B cell (primary cell): ENCODE measurements around the gene DNAL1. TPM values are rescaled to one million over a fixed set of nuclear protein-coding genes. Genes with fewer than 3 reads are reported as not detected.

ENCODE experiments used
- ATAC-seq: fragments of 200-7000 bp; cut with Tn5 transposase; one replicate; pipeline ENCODE4 v1.10.0; 2021; ENCODE audit warnings: low read depth, mild to moderate bottlenecking, moderate number of reproducible peaks, moderate library complexity
- CTCF ChIA-PET: fragments of 350-600 bp; sonication (Branson Sonifier 250); formaldehyde crosslinking; loops from one replicate; lab custom pipeline; 2021; ENCODE audit warnings: antibody characterized with exemption, inconsistent platforms; lab: Charles Lee
- POLR2A ChIA-PET: fragments of 350-600 bp; sonication (Branson Sonifier 250); formaldehyde crosslinking; loops from one replicate; lab custom pipeline; 2021; ENCODE audit warnings: antibody characterized with exemption; lab: Charles Lee
- DNase-seq: peaks from one replicate; pipeline ENCODE4 v3.0.0; 2013
- H2AFZ ChIP-seq: 2 replicates; pipeline ENCODE4 v1.6.1; 2012; ENCODE audit warnings: mild to moderate bottlenecking, low read depth, low read length; ENCODE audit not compliant: insufficient read depth, poor library complexity, severe bottlenecking
- H3K27ac ChIP-seq, 2 donors: 1 replicate in 1 of 2; 2 replicates in 1 of 2; pipeline ENCODE4 v1.5.1; 2012 to 2013; ENCODE audit warnings: low read length in 2 of 2, mild to moderate bottlenecking in 2 of 2, moderate library complexity in 1 of 2
- H3K27me3 ChIP-seq, 4 experiments: fragments of 200-600 bp in 1 of 4; sonication (generic) in 1 of 4; replicated peaks in 1 of 4; 1 replicate in 2 of 4; 2 replicates in 2 of 4; pipeline versions ENCODE4 v1.6.1 to v1.7.0; 2013 to 2016; ENCODE audit warnings: low read length in 3 of 4, mild to moderate bottlenecking in 2 of 4, mixed read lengths in 1 of 4, moderate library complexity in 1 of 4; ENCODE audit not compliant: insufficient read depth in 4 of 4, control insufficient read depth in 3 of 4; ENCODE audit errors: control extremely low read depth in 1 of 4
- H3K36me3 ChIP-seq, 2 experiments: replicated peaks in 1 of 2; 1 replicate in 1 of 2; 2 replicates in 1 of 2; pipeline versions ENCODE4 v1.6.1 to v1.7.1; 2013; ENCODE audit warnings: low read length in 1 of 2; ENCODE audit not compliant: insufficient read depth in 2 of 2, control insufficient read depth in 1 of 2; ENCODE audit errors: control extremely low read depth in 1 of 2, extremely low read depth in 1 of 2
- H3K4me1 ChIP-seq, 2 donors: fragments of 200-600 bp in 1 of 2; sonication (generic) in 1 of 2; 1 replicate in 1 of 2; 2 replicates in 1 of 2; pipeline versions ENCODE4 v1.5.1 to v1.6.1; 2013 to 2017; ENCODE audit warnings: low read length in 2 of 2; ENCODE audit not compliant: control insufficient read depth in 2 of 2, insufficient read depth in 2 of 2
- H3K4me2 ChIP-seq: replicated peaks from 2 replicates; pipeline ENCODE3; 2012; ENCODE audit warnings: mild to moderate bottlenecking, low read depth, low read length; ENCODE audit not compliant: poor library complexity, severe bottlenecking
- H3K4me3 ChIP-seq, 5 experiments: fragments of 200-600 bp in 1 of 5; sonication (generic) in 1 of 5; 1 replicate in 3 of 5; 2 replicates in 2 of 5; pipeline versions ENCODE4 v1.5.1 to v1.7.0; 2011 to 2016; ENCODE audit warnings: low read length in 4 of 5, mild to moderate bottlenecking in 4 of 5, low read depth in 2 of 5, control low read depth in 1 of 5, moderate library complexity in 1 of 5; ENCODE audit not compliant: insufficient read depth in 1 of 5; ENCODE audit errors: control extremely low read depth in 1 of 5, extremely low read depth in 1 of 5
- H3K79me2 ChIP-seq: fragments of 200-600 bp; sonication (generic); one replicate; pipeline ENCODE4 v1.6.0; 2016; ENCODE audit warnings: low read length; ENCODE audit not compliant: control insufficient read depth, insufficient read depth
- H3K9ac ChIP-seq: fragments of 200-600 bp; sonication (generic); 2 replicates; pipeline ENCODE4 v1.6.1; 2017; ENCODE audit warnings: mild to moderate bottlenecking, low read length, moderate library complexity
- H3K9me3 ChIP-seq, 3 donors: one replicate each; pipeline versions ENCODE4 v1.6.1 to v1.7.1; 2013; ENCODE audit warnings: low read length in 2 of 3; ENCODE audit not compliant: control insufficient read depth in 2 of 3, insufficient read depth in 1 of 3; ENCODE audit errors: control extremely low read depth in 1 of 3
- H4K20me1 ChIP-seq: 2 replicates; pipeline ENCODE4 v1.6.0; 2012; ENCODE audit warnings: mild to moderate bottlenecking, low read length; ENCODE audit not compliant: insufficient read depth, control insufficient read depth, poor library complexity, severe bottlenecking
- H3K27ac Mint-ChIP-seq: one replicate; pipeline ENCODE4 v1.8.0; 2021; ENCODE audit warnings: mixed read lengths
- H3K27me3 Mint-ChIP-seq: one replicate; pipeline ENCODE4 v1.8.0; 2021; ENCODE audit warnings: mixed read lengths
- H3K4me1 Mint-ChIP-seq: one replicate; pipeline ENCODE4 v1.8.0; 2021; ENCODE audit warnings: mixed read lengths
- H3K4me3 Mint-ChIP-seq: one replicate; pipeline ENCODE4 v1.8.0; 2021; ENCODE audit warnings: mixed read lengths
- H3K9me3 Mint-ChIP-seq: one replicate; pipeline ENCODE4 v1.8.0; 2022; ENCODE audit warnings: mixed read lengths; ENCODE audit not compliant: insufficient read depth
- EZH2 ChIP-seq: IDR thresholded peaks from 2 replicates; pipeline ENCODE4 v1.6.1; 2012; ENCODE audit warnings: borderline replicate concordance, low read depth, mild to moderate bottlenecking, moderate library complexity, low read length; ENCODE audit not compliant: insufficient read depth, poor library complexity, severe bottlenecking
- WGBS: methylation state at CpG from one replicate; pipeline ENCODE4 v1.1.5; 2013; ENCODE audit warnings: missing lambda C conversion rate; ENCODE audit not compliant: insufficient coverage; 5-methylcytosine and 5-hydroxymethylcytosine counted together
- intact Hi-C: fragments of 100-400 bp; cut with micrococcal nuclease; formaldehyde crosslinking; loops from one replicate; pipeline ENCODE4 v1.10.0; 2022
- polyA plus RNA-seq: library from polyadenylated mRNA; depleted of rRNA; stranded (reverse); fragments of >200 nt; gene quantifications from 2 replicates; pipeline ENCODE4 v1.2.3, GENCODE V29; 2012
- total RNA-seq, 2 donors: library from RNA; stranded (reverse); fragments of 120-200 nt in 1 of 2; gene quantifications; 1 replicate in 1 of 2; 2 replicates in 1 of 2; pipeline versions ENCODE4 v1.2.3 to v1.2.4, GENCODE V29; 2013 to 2022
- TF ChIP-seq, protein P1 (sequence below): fragments of 200-600 bp; IDR thresholded peaks from one replicate; pipeline ENCODE4 v1.8.0; 2022; ENCODE audit warnings: antibody characterized with exemption, mild to moderate bottlenecking

DNAL1 gene
- total and polyA plus RNA-seq, 2 donors (not counting 1 experiment from before 2014, with no cell fraction given), result 2.0 to 10.7 TPM

DNA sequence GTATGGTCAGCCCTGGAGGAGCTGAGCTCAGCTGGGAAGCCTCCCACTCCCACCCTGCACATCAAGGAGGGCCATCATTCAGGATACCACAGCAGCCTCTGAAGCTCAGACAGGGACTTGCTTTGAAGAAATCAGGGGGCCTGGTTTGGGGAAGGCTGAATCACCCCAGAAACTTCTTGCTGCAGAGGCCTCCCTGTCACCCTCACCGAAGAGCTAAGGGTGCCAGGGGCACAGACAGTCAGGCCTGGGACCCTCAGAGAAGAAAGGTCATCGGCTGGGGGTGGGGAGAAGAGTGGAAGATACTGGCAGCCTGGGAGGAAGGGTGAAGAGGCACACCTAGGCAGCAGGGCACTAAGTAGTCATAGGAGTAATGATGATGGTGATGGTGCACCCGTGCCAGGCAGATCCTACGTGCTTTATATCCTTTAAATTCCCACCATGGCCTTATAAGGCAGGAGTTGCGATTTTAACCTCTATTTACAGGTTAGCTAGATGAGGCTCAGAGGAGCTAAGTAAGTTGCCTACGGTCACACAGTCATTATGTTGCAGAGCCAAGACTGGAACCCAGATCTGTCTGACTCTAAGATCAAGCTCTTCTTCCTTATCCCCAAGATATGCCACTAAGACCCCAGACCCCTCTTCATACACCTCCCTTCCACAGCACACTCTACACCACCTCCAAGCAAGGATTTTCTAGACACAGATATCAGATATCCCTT is 97.9 kb downstream of the DNAL1 start:
- DNase-seq, result no peak
- Histone ChIP-seq H3K4me2 (peak overlapping the region; percentile 76), H3K79me2 (peaks cover 100% of the 10 kb centered on the region), H3K9ac (peak overlapping the region; percentile 55), H2AFZ (no peak overlapping the region), H4K20me1 (peaks cover 100% of the 10 kb centered on the region), H3K27me3 (no peaks in the 10 kb centered on the region), H3K9me3 (no peaks in the 10 kb centered on the region), H3K36me3 (peaks cover 0 to 39% of the 10 kb centered on the region in 2 experiments), H3K4me1 (peaks cover 76 to 83% of the 10 kb centered on the region in 2 donors), H3K27ac (peak overlapping the region; percentile 61 to 81), H3K4me3 (peak overlapping the region in 4 of 5 experiments; percentile 10 to 43 (median 23))
- Mint-ChIP-seq H3K27me3 (no peaks in the 10 kb centered on the region), H3K4me3 (peak overlapping the region; percentile 94), H3K4me1 (peaks cover 86% of the 10 kb centered on the region), H3K9me3 (no peaks in the 10 kb centered on the region), H3K27ac (peak overlapping the region; percentile 99)
- ChIA-PET CTCF (interaction anchor here (0.6 to 17.2 kb wide), 8 partner anchors 12 to 144 kb away, joined by 4 to 184 read pairs (median 34); partner anchors contain the start of gene ZNF410), POLR2A (interaction anchor here (0.6 to 1.7 kb wide), 4 partner anchors 16 to 28 kb away, joined by 3 to 9 read pairs (median 6); a partner anchor contains a TSS)
- intact Hi-C loops, result no loop called here
- WGBS, result 63% methylated on average over 3 of the region's 6 CpGs
- TF ChIP-seq EZH2, result no peak
- TF ChIP-seq, protein P1, sequence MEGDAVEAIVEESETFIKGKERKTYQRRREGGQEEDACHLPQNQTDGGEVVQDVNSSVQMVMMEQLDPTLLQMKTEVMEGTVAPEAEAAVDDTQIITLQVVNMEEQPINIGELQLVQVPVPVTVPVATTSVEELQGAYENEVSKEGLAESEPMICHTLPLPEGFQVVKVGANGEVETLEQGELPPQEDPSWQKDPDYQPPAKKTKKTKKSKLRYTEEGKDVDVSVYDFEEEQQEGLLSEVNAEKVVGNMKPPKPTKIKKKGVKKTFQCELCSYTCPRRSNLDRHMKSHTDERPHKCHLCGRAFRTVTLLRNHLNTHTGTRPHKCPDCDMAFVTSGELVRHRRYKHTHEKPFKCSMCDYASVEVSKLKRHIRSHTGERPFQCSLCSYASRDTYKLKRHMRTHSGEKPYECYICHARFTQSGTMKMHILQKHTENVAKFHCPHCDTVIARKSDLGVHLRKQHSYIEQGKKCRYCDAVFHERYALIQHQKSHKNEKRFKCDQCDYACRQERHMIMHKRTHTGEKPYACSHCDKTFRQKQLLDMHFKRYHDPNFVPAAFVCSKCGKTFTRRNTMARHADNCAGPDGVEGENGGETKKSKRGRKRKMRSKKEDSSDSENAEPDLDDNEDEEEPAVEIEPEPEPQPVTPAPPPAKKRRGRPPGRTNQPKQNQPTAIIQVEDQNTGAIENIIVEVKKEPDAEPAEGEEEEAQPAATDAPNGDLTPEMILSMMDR, result no peak
- no peak for ATAC-seq

DNA sequence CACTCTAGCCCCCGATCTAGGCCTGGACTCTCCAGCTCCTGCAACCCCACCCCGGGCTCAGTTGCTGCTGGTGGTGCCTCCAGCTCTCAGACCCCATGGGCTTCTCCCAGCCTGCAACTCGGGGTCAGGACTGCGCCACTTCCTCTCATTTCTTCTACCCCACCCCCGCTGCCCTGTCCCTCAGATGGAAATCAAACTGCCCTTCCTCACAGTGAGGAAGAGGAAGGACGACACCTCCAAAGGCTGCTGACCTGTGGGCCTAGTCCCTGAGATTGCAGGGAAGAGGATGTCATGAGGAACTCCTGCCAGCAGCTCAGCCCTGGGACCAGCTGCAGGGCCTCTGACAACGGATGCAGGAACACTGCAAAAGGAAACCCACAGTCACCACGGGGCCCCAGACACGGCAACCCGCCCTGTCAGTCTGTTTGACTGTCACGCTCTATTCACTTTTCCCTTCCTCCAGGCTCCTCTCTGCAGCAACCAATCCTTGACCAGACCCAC is 98.7 kb downstream of the DNAL1 start:
- Histone ChIP-seq H3K4me3 (peak overlapping the region in 4 of 5 experiments; percentile 12 to 40 (median 28)), H3K9ac (peak overlapping the region; percentile 55), H3K4me2 (peak overlapping the region; percentile 76), H3K27ac (peak overlapping the region; percentile 61 to 81), H3K9me3 (no peaks in the 10 kb centered on the region), H3K79me2 (peaks cover 100% of the 10 kb centered on the region), H2AFZ (no peak overlapping the region), H4K20me1 (peaks cover 100% of the 10 kb centered on the region), H3K4me1 (peaks cover 84 to 91% of the 10 kb centered on the region in 2 donors), H3K36me3 (peaks cover 0 to 34% of the 10 kb centered on the region in 2 experiments), H3K27me3 (no peaks in the 10 kb centered on the region)
- POLR2A ChIA-PET, result interaction anchor here (0.8 to 2.1 kb wide), 3 partner anchors 11 to 34 kb away, joined by 3 to 10 read pairs (median 4); no protein-coding TSS in a partner anchor
- Mint-ChIP-seq H3K4me3 (peak overlapping the region; percentile 94), H3K27ac (peak overlapping the region; percentile 99), H3K27me3 (no peaks in the 10 kb centered on the region), H3K9me3 (no peaks in the 10 kb centered on the region), H3K4me1 (peaks cover 93% of the 10 kb centered on the region)
- peak; percentile 38 for ATAC-seq
- TF ChIP-seq, protein P1, result no peak
- TF ChIP-seq EZH2, result no peak
- intact Hi-C loops, result no loop called here
- CTCF ChIA-PET, result interaction anchor here (1.7 to 17.2 kb wide), 6 partner anchors 12 to 81 kb away, joined by 4 to 184 read pairs (median 64); a partner anchor contains a TSS
- peak; percentile 58 for DNase-seq
- 2% methylated on average over 10 of the region's 11 CpGs for WGBS
